Psoas muscle (tissue), 8 donors: ENCODE data around the gene BCAP31. TPM values are rescaled to one million over a fixed set of nuclear protein-coding genes. Genes with fewer than 3 reads are reported as not detected.

Experiments
- ATAC-seq, 4 donors: fragments of 200-7000 bp; cut with Tn5 transposase; one replicate each; pipeline ENCODE4 v1.9.1; 2020; ENCODE audit warnings: moderate library complexity in 3 of 4, mild to moderate bottlenecking in 2 of 4
- DNase-seq, 2 donors: peaks; one replicate each; pipeline ENCODE4 v3.0.0-alpha.2; 2020
- H3K27ac ChIP-seq: fragments of 200-600 bp; one replicate; pipeline ENCODE4 v1.8.0; 2022
- H3K27me3 ChIP-seq, 3 donors: fragments of 200-600 bp in 1 of 3; one replicate each; pipeline versions ENCODE4 v1.6.1 to v1.8.0; 2013 to 2022; ENCODE audit warnings: low read length in 2 of 3, mild to moderate bottlenecking in 2 of 3, moderate library complexity in 1 of 3; ENCODE audit not compliant: insufficient read depth in 3 of 3
- H3K36me3 ChIP-seq, 2 donors: fragments of 200-600 bp in 1 of 2; one replicate each; pipeline versions ENCODE4 v1.6.1 to v1.8.0; 2013 to 2022; ENCODE audit warnings: low read depth in 1 of 2, mild to moderate bottlenecking in 1 of 2, moderate library complexity in 1 of 2; ENCODE audit not compliant: insufficient read depth in 1 of 2
- H3K4me1 ChIP-seq: fragments of 200-600 bp; one replicate; pipeline ENCODE4 v1.8.0; 2022
- H3K4me3 ChIP-seq: fragments of 200-600 bp; one replicate; pipeline ENCODE4 v1.8.0; 2022; ENCODE audit warnings: mild to moderate bottlenecking
- H3K9me3 ChIP-seq: fragments of 200-600 bp; one replicate; pipeline ENCODE4 v1.8.0; 2022
- CTCF ChIP-seq: fragments of 200-600 bp; IDR thresholded peaks from one replicate; pipeline ENCODE4 v1.8.0; 2022; ENCODE audit warnings: antibody characterized with exemption
- WGBS, 3 donors: extraction: QIAGEN DNeasy Blood & Tissue Kit; methylation state at CpG; one replicate each; pipeline versions ENCODE4 v1.1.6 to v1.1.7; 2013; 5-methylcytosine and 5-hydroxymethylcytosine counted together
- intact Hi-C, 2 donors: fragments of 100-400 bp; cut with DNase I; formaldehyde crosslinking; loops; one replicate each; pipeline versions ENCODE4 v1.11.0 to v1.14.2; 2022
- polyA plus RNA-seq, 3 donors: library from polyadenylated mRNA; stranded (reverse); fragments of 200-250 nt; gene quantifications; one replicate each; pipeline ENCODE4 v1.2.3, GENCODE V29; 2013
- total RNA-seq, 4 donors: library from RNA; stranded (reverse); fragmentation: NEBNext Ultra II Directional in 2 of 4; extraction: Animal tissue kit (Norgen Biotek cat#: 25700) in 2 of 4; gene quantifications; one replicate each; pipeline versions ENCODE4 v1.2.1 to v1.2.4, GENCODE V29; 2021 to 2023
- donor health status: healthy with polysubstance abuse.
- donor health status: DM: no; HTN: no; CAD: no; lungs with moderate emphysema.
- donor health status: Bipolar disorder and iron deficiency.
- donor health status: healthy.
- donor health status: DM: yes; HTN: yes; CAD: no.
- donor health status: DM: no; HTN: no; CAD: no.
- donor health status: DM: no; HTN: no; CAD: no.
- donor health status: DM: yes; HTN: yes; CAD: no.

BCAP31 gene
- total and polyA plus RNA-seq, 7 donors = 63.7 to 97.3 (median 66.0) TPM

GRCh38 chrX:153741446-153741845 is 17.3 kb upstream of the BCAP31 start:
- WGBS, 3 donors = 87 to 92% methylated on average over 12 to 14 of the region's 14 CpGs; no CpG with 5 or more reads in 1 of the 3 donors
- no peak for TF ChIP-seq CTCF

GRCh38 chrX:153740631-153741222 is 16.5 kb upstream of the BCAP31 start:
- intact Hi-C loops = no loop called here

More at GRCh38 chrX:153741446-153741845, 17.3 kb upstream of the BCAP31 start:
- Histone ChIP-seq H3K36me3 (peaks cover 0 to 31% of the 10 kb centered on the region in 2 donors), H3K9me3 (no peaks in the 10 kb centered on the region), H3K27ac (no peak overlapping the region), H3K27me3 (peaks cover 0 to 7% (median 0%) of the 10 kb centered on the region in 3 donors), H3K4me3 (no peak overlapping the region), H3K4me1 (no peaks in the 10 kb centered on the region)
- DNase-seq (no peak), ATAC-seq (no peak)
- intact Hi-C loops = no loop called here

GRCh38 chrX:153739754-153740486 is 15.7 kb upstream of the BCAP31 start:
- Histone ChIP-seq H3K36me3 (peaks cover 0 to 37% of the 10 kb centered on the region in 2 donors), H3K27ac (no peak overlapping the region), H3K4me1 (no peaks in the 10 kb centered on the region), H3K27me3 (peaks cover 0 to 3% (median 0%) of the 10 kb centered on the region in 3 donors), H3K9me3 (no peaks in the 10 kb centered on the region), H3K4me3 (no peak overlapping the region)
- DNase-seq = no peak
- no peak for ATAC-seq
- no peak for TF ChIP-seq CTCF
- WGBS, 3 donors = 88 to 93% (median 90%) methylated on average over 20 to 29 of the region's 29 CpGs
- intact Hi-C loops = no loop called here

More at GRCh38 chrX:153740631-153741222, 16.5 kb upstream of the BCAP31 start:
- Histone ChIP-seq H3K36me3 (peaks cover 0 to 37% of the 10 kb centered on the region in 2 donors), H3K27ac (no peak overlapping the region), H3K4me3 (no peak overlapping the region), H3K4me1 (no peaks in the 10 kb centered on the region), H3K9me3 (no peaks in the 10 kb centered on the region), H3K27me3 (peaks cover 0 to 3% (median 0%) of the 10 kb centered on the region in 3 donors)
- no peak for DNase-seq
- no peak for ATAC-seq
- no peak for TF ChIP-seq CTCF
- WGBS, 3 donors = 85 to 95% (median 93%) methylated on average over 9 to 16 of the region's 16 CpGs

- intact Hi-C loops = no loop called here
- DNase-seq (no peak), ATAC-seq (no peak)
- TF ChIP-seq CTCF = no peak
- Histone ChIP-seq H3K4me3 (no peak overlapping the region), H3K36me3 (peaks cover 0 to 37% of the 10 kb centered on the region in 2 donors), H3K9me3 (no peaks in the 10 kb centered on the region), H3K27ac (no peak overlapping the region), H3K27me3 (peaks cover 0 to 3% (median 0%) of the 10 kb centered on the region in 3 donors), H3K4me1 (no peaks in the 10 kb centered on the region)
- WGBS, 3 donors = 87 to 96% (median 94%) methylated on average over 7 to 25 of the region's 27 CpGs
Measured at GRCh38 chrX:153738056-153738605, 13.9 kb upstream of the BCAP31 start.
